ENCODE results near the gene EEF1A2. TPM values are rescaled to one million over a fixed set of nuclear protein-coding genes. Genes with fewer than 3 reads are reported as not detected.
"Not testable (repeated sequence)": the region's sequence is repeated elsewhere in the genome, so short reads cannot be mapped to it uniquely, and the experiment has no call there.

The EEF1A2 gene
- total RNA-seq, 2 donors from 2014 or later, result 0.14 to 3.1 TPM

DNA sequence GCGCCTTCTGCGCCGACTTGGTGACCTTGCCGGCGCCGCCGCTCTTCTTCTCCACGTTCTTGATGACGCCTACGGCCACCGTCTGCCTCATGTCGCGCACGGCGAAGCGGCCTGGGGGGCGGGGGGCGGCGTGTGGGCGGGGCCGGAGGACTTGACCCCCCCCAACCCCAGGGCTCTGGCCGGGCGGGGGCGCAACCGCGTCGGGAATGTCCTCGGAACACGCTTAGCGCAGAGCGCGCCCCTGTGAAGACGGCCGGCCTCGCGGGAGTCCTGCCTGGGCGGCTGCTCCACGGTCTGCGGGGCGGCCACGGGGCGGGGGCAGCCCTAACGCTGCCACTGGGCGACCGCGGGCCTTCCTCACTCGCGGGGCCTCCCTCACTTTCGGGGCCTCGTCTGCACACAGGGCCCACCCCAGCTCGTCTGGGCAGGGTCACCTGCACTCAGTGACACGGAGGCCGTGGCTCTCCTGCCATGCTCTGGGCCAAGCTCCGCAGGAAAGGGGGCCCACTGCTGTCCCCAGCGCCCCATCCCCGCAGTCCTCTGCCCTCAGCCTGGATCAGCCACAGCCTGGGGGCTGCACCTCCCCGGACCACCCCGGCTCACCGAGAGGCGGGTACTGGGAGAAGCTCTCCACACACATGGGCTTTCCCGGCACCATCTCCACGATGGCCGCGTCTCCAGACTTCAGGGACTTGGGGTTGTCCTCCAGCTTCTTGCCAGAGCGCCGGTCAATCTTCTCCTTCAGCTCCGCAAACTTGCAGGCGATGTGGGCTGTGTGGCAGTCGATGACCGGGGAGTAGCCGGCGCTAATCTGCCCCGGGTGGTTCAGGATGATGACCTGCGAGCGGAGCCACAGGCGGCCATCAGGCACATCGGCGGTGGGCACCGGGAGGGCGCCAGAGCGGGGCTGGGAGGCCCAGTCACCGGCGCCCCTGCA lies 10.3 kb downstream of the EEF1A2 start:
- ATAC-seq (peak in 1 of 2 donors; percentile 34), DNase-seq (ENCODE audit: low spot score in 2 of 2) (no peak)
- Mint-ChIP-seq H3K27ac (no peak overlapping the region), H3K36me3 (no peaks in the 10 kb centered on the region), H3K9me3 (peaks cover 0 to 5% of the 10 kb centered on the region in 2 donors)

GRCh38 chr20:63487781-63488241 lies 11.1 kb downstream of the EEF1A2 start:
- Mint-ChIP-seq H3K27ac (no peak overlapping the region), H3K36me3 (no peaks in the 10 kb centered on the region), H3K9me3 (peaks cover 0 to 5% of the 10 kb centered on the region in 2 donors)
- no peak for ATAC-seq
- no peak for DNase-seq (ENCODE audit: low spot score in 2 of 2)

GRCh38 chr20:63487116-63487764 lies 11.6 kb downstream of the EEF1A2 start:
- DNase-seq (ENCODE audit: low spot score in 2 of 2) (no peak), ATAC-seq (no peak)
- no peak overlapping the region for H3K27ac Mint-ChIP-seq
- H3K36me3 Mint-ChIP-seq, result no peaks in the 10 kb centered on the region
- peaks cover 0 to 2% of the 10 kb centered on the region in 2 donors for H3K9me3 Mint-ChIP-seq

DNA sequence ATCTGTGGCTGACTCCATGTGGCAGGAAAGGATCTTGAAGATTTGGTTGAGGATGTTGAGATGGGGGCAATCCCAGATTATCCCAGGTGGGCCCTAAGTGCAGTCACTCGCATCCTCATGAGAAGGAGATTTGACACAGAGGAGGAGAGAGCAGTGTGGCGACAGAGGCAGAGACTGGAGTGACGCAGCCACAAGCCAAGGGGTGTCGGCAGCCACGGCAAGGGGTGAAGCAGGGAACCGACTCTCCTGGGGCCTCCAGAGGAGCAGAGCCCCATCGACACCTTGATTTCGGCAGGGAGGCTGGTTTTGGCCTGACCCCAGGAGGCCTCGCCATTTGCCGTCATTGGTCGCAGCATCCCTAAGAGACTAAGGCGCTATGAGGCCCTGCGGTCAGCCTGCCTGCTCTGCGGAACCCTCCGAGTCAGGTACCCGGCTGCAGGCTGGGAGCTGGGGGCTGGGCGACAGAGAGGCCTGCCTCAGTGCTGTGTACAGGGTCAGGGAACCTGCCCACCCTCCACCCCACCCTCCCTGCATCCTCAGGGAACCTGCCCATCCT lies 12.5 kb downstream of the EEF1A2 start:
- no peak for DNase-seq (ENCODE audit: low spot score in 2 of 2)
- Mint-ChIP-seq H3K27ac (no peak overlapping the region), H3K36me3 (no peaks in the 10 kb centered on the region), H3K9me3 (no peaks in the 10 kb centered on the region)
- no peak for ATAC-seq

GRCh38 chr20:63484651-63485403 lies 14.1 kb downstream of the EEF1A2 start:
- H3K36me3 Mint-ChIP-seq, result no peaks in the 10 kb centered on the region
- no peak for ATAC-seq
- DNase-seq (ENCODE audit: low spot score in 2 of 2), result no peak
- H3K27ac Mint-ChIP-seq, result no peak overlapping the region
- no peaks in the 10 kb centered on the region for H3K9me3 Mint-ChIP-seq

GRCh38 chr20:63484236-63484635 lies 14.6 kb downstream of the EEF1A2 start:
- ATAC-seq, result no peak
- H3K9me3 Mint-ChIP-seq, result no peaks in the 10 kb centered on the region
- H3K27ac Mint-ChIP-seq, result no peak overlapping the region
- no peak for DNase-seq (ENCODE audit: low spot score in 2 of 2)
- no peaks in the 10 kb centered on the region for H3K36me3 Mint-ChIP-seq

GRCh38 chr20:63483834-63484233 lies 15.0 kb downstream of the EEF1A2 start:
- ATAC-seq (no peak), DNase-seq (ENCODE audit: low spot score in 2 of 2) (no peak)
- H3K36me3 Mint-ChIP-seq, result no peaks in the 10 kb centered on the region
- no peak overlapping the region for H3K27ac Mint-ChIP-seq
- H3K9me3 Mint-ChIP-seq, result no peaks in the 10 kb centered on the region

DNA sequence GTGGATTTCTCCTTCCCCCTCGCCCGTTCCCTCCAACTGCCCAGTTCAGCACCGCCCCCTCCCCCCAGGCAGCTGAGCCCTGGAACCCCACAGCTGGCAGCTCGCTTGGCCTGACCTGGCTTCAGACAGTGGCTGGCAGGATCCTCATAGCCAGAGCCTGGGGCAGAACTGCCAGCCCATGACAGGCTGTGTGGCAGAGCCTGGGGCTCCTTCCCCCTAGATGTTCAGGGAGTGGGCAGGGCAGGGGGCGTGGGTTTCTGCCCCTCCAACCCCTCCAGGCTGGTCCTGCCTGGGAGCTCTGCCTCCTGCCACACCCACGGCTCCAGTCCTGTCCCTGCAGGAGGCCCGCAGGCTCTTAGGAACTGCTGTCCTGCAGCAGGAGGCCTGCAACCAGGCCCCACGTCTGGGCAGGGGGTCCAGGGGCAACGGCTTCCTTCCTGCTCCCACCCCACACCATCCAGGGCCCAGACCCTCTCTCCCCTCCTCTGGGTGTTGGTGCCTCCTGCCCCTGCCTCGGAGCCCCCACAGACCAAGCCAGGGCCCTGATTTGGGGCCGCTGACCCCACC lies 16.8 kb downstream of the EEF1A2 start:
- Mint-ChIP-seq H3K27ac (no peak overlapping the region), H3K36me3 (no peaks in the 10 kb centered on the region), H3K9me3 (no peaks in the 10 kb centered on the region)
- ATAC-seq, result no peak
- no peak for DNase-seq (ENCODE audit: low spot score in 2 of 2)

GRCh38 chr20:63481503-63481902 lies 17.4 kb downstream of the EEF1A2 start:
- DNase-seq (ENCODE audit: low spot score in 2 of 2), result no peak
- no peak overlapping the region for H3K27ac Mint-ChIP-seq
- H3K36me3 Mint-ChIP-seq, result no peaks in the 10 kb centered on the region
- ATAC-seq, result no peak
- no peaks in the 10 kb centered on the region for H3K9me3 Mint-ChIP-seq

DNA sequence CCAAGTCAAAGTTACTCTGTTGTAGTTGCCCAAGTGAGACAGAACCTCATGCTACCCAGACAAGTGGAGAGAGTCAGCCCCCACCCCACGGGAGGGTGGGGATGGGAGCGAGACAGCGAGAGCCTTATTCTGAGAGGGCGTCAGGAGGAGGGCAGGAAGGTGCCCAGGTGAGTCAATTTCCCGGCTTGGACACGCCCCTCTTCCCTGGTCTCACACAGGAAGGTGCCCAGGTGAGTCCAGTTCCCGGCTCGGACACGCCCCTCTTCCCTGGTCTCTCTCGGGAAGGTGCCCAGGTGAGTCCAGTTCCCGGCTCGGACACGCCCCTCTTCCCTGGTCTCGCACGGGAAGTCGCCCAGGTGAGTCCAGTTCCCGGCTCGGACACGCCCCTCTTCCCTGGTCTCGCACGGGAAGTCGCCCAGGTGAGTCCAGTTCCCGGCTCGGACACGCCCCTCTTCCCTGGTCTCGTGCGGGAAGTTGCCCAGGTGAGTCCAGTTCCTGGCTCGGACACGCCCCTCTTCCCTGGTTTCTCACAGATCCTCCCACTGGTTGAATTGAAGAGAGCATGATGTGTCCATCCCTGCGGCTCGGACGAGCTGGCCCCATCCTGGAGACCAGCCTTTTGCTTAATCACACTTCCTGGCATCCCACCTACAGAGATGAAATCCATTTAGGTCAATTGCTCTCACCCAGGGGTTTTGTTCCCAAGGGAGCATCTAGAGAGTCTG lies 19.0 kb downstream of the EEF1A2 start:
- H3K9me3 Mint-ChIP-seq; H3K36me3 Mint-ChIP-seq; DNase-seq (ENCODE audit: low spot score in 2 of 2); H3K27ac Mint-ChIP-seq; ATAC-seq: not testable (repeated sequence)

- ATAC-seq (no peak), DNase-seq (ENCODE audit: low spot score in 2 of 2) (no peak)
- no peak overlapping the region for H3K27ac Mint-ChIP-seq
- no peaks in the 10 kb centered on the region for H3K9me3 Mint-ChIP-seq
- no peaks in the 10 kb centered on the region for H3K36me3 Mint-ChIP-seq
Observed at GRCh38 chr20:63478346-63479302, 20.3 kb downstream of the EEF1A2 start.

DNA sequence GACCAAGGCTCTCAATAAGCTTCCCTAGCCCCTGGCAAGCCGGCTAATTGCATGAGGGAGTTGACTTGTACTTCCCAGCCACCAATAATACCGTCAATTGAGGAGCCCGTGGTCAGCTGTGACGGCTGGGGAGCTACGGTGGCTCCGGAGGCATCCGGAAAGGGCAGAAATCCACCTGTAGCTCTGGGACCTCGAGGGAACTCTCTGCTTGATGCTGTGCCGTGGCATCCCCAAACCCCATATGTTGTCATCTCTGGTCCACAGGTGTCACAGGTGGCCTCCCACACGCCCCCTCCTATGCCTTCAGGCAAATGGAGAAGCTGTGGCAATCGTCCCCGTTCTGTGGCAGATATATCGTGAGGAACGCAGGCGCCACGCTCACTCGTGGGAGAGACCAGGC lies 20.9 kb downstream of the EEF1A2 start:
- no peaks in the 10 kb centered on the region for H3K36me3 Mint-ChIP-seq

GRCh38 chr20:63477061-63477616 lies 21.7 kb downstream of the EEF1A2 start:
- Mint-ChIP-seq H3K9me3 (no peaks in the 10 kb centered on the region), H3K27ac (no peak overlapping the region), H3K36me3 (no peaks in the 10 kb centered on the region)
- DNase-seq (ENCODE audit: low spot score in 2 of 2), result no peak
- ATAC-seq, result no peak

More for the DNA sequence above, 20.9 kb downstream of the EEF1A2 start:
- DNase-seq (ENCODE audit: low spot score in 2 of 2) (no peak), ATAC-seq (no peak)
- no peaks in the 10 kb centered on the region for H3K9me3 Mint-ChIP-seq
- no peak overlapping the region for H3K27ac Mint-ChIP-seq

- no peak for ATAC-seq
- no peak for DNase-seq (ENCODE audit: low spot score in 2 of 2)
- no peak overlapping the region for H3K27ac Mint-ChIP-seq
- H3K9me3 Mint-ChIP-seq, result no peaks in the 10 kb centered on the region
- no peaks in the 10 kb centered on the region for H3K36me3 Mint-ChIP-seq
Observed at GRCh38 chr20:63475209-63475608, 23.7 kb downstream of the EEF1A2 start.

Data from activated naive CD4-positive, alpha-beta T cell treated with anti-CD3 and anti-CD28 coated beads, Interleukin-2, amount 50 U/mL, for 72 hours (primary cell).